ENCODE measurements around the gene CCDC83.
A peak's percentile ranks its signal among the peaks of the same experiment; 100 is the strongest.
"Not testable (repeated sequence)": the region's sequence is repeated elsewhere in the genome, so short reads cannot be mapped to it uniquely, and the experiment has no call there.

The CCDC83 gene

DNA sequence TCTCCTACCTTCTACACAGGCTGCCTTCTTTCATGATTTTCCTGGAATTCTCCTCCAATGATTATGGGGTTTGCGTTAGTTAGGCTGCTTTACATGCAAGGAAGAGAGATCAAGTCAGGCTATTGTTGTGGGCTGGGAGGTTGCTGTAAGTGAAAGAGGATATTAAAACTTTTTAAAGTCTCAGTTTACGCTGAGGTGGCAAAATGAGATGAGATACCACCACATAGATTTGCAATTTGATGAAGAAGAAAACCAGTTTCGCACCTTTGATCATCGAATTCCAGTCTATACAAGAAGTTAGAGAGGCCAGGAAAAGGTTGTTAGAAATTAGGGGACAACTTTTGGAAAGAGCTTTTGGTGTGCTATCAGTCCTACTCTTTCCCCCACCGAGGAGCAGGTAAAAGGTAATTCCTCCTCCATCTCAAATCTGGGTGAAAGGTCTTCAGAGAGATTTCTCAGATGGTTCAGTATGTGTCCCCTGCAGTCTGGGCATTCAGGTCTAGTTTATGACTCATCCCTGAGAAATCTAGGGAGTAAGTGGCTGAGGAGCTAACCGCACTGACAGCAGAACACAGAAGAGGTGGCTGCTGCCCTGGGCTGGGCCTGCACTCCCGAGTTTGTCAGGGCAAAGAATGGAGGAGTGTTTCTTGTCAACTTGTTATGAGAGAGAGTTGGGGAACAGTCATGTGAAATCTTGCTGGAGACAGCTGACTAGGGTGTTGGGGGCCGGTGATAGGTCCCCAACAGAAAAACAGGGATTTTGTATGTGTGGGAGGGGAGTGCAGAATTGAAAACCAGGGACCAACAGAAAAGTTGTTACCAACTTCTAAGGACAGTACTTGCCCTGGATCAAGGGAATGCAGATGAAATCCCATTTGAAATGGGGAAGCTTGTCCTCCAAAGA lies 34.7 kb downstream of the CCDC83 start:
- DNase-seq = no peak

DNA sequence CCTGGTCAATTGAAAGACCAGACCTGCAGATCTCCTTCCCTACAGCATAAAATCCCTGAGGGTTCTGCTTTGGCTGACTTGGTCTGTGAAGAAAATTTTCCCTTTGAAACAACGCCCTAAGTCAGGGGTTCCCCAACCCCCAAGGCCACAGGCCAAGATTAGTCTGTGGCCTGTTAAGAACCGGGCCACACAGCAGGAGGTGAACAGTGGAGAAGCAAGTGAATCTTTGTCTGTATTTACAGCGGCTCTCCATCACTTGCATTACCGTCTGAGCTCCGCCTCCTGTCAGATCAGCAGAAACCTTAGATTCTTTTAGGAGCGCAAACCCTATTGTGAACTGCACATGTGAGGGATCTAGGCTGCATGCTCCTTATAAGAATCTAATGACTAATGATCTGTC lies 38.2 kb downstream of the CCDC83 start:
- DNase-seq = no peak

DNA sequence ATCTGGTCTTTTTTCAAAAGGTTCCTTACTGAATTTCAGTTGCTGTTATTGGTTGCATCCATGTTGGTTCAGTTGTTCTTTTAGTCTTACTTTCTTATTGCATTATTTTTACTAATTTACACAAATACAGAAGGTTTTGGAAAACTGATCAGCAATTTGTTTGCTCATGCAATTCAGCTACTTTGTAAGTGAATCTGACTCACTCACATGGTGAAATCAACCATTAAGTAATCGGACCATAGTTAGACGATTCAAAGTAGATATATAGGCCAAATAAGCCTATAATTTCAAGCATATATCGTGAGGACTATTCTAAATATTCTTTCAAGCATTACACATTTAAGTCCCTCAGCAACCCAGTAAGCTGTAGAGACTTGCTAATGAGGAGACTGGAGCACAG lies 41.7 kb downstream of the CCDC83 start:
- no peak for DNase-seq

DNA sequence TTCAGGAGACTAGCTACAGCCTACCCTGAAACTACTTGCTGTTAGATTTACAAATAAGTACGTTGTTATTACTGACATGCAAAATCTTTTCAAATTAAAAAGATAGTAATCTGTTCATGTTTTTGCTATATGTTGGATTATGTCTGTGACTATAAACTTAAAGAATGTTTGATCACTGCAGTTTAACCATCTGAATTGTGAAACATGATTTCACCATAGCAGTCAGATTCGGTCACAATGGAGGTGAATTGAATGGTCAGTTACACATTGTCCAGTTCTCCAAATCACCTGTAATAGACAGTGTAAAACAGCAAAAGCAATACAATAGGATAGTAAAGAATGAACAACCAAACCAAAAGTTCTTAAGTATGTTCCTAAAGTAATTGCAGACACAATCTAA lies 43.3 kb downstream of the CCDC83 start:
- DNase-seq = no peak

DNA sequence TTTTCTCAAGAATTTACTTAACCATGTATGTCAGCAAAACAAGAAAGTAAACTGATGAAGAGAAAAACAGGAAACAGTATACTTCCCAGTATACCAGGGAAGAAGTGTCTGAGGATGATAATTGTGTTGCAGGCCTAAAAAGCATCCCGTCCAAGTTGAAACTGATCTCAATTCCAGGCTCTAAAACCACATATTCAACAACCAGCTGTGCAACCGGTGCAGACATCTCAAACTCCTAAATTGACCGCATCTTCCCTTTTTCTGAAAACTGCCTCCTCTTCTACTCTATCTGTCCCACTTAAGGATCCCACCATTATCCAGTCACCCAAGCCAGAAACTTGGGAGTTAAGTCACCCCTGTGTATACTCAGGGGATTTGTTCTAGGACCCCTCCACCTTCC lies 47.2 kb downstream of the CCDC83 start:
- DNase-seq = no peak

DNA sequence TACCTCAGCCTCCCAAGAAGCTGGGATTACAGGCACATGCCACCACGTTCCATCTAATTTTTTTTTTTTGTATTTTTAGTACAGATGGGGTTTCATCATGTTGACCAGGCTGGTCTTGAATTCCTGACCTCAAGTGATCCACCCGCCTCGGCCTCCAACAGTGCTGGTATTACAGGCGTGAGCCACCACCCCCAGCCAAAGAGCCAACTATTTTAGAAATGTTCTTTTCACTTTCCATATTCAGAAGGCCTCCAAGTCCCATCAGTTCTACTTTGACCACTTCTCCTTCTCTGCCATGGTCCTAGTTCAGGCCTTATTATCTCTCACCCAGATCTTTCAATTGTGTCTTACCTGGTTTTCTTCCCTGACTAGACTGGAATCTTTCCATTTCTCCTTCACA lies 48.2 kb downstream of the CCDC83 start:
- no peak for DNase-seq

DNA sequence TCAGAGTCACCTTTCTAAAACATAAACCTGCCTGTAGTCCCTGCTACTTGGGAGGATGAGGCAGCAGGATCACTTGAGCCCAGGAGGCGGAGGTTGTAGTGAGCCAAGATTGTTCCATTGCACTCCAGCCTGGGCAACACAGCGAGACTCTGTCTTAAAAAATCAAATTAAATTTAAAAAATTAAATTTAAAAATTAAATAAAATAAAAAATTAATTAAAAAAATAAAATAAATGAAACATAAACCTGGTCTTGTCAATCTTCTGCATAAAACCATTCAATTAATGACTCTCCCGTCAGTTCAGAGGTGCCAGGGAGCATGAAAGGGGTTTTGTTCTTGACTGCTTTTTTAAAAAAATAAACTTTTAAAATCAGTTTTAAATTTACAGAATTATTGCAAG lies 48.6 kb downstream of the CCDC83 start:
- no peak for DNase-seq

DNA sequence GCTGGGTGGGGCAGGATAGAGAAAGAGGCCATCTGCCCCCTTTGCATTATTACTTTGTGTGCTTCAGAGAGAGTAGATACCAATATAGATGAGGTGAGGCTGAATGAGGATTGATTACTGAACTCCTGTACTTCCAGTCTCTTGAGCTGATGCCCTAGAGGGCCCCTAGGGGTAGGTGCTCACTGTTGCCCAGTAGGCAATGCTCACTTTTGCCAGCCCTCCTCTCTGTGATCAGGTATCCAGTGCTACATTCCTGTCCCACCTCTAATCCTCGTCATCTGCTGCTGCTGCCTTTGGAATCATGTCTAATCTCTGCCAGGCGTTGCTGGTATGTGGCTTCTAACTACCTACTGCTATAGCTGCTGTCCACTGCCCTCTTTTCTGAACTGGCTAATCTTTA lies 57.2 kb downstream of the CCDC83 start:
- DNase-seq = no peak

DNA sequence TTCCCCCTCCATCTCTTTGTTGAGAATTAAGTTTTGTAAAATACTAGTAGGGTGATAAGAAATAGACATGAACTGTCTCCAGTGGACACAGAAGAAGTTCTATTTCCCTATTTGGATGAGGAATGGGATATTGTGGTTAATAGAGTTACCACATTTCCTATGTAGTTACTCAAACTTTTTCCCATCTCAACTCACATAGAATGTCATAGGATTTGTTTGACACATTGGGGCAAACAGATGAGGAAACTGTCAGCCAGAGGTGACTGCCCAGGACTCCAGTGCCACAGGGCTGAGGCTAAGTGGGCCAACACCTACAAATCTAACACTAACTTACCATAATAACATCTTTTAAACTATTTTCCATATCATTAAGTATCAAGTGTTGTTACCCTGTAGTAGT lies 58.3 kb downstream of the CCDC83 start:
- no peak for DNase-seq

DNA sequence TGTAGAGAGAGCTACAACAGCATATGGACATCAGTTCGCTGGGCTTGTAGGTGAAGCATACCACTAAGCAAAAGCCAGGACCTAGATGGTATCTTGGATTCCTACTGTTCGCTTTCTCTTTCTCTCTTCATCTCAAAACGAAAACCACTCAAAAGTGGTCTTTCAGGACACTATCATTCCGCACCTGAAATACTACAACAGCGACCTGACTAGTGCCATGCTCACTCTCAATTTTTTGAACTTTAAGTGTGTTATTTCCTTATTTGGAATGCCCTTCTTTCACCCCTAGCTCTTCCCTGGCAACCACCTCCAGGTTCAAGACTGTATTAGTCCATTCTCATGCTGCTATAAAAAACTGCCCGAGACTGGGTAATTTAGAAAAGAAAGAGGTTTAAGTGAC lies 59.2 kb downstream of the CCDC83 start:
- DNase-seq = no peak

DNA sequence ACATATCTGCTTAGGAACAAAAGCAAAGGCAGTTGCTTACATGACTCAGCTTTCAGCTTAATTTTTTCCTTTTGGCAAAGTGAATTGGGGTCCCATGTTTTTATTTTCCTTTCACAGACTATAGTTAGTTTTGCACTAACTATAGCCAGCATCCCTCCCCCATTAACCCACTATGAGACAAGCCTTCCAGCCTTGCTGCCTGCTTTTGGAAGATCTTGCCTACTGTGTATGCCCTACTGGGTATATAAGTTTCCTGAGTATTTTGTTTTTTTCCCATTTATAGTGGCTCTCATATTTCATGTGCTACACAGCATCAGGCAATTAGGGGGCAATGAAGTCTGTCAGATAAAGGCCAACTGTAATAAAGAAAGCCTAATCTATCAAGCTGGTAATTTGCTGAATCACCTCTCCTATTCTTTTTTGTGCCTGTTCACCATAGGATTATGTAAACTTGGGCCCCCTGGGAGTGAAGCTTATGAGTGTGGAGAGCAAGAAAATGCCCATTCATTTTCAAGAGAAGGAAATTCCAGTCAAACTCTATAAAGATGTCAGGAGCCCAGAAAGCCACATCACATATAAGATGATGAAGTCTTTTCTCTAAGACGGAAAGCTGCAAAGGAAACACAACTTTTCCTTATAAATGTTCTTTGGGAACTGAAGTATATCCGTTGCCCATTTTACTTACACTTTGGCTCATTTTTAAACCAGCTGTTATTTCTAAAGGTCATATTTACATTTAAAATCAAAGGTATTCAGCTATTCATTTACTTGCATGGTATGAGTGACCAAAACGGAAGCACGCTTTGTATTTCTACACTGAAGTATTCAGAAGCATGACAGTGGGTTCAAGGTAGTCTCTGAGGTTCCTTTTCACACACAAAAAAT lies 64.0 kb downstream of the CCDC83 start:
- no peak for DNase-seq

DNA sequence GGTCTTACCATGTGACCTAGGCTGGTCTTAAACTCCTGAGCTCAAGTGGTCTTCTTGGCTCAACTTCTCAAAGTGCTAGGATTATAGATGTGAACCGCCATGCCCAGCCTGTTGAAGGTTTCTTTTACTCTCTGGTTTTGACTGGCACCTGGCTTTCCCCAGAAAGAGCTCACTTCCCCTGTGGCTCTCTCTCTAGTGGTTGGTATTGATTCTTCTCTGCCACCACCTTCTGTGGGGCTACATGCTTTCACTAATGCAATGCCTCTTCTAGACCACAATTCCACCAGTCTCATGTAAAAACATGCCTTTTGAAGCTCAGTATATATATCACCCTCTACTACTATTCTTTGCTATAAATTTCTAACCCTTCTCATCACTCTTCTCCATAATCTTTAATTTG lies 67.2 kb downstream of the CCDC83 start:
- no peak for DNase-seq

DNA sequence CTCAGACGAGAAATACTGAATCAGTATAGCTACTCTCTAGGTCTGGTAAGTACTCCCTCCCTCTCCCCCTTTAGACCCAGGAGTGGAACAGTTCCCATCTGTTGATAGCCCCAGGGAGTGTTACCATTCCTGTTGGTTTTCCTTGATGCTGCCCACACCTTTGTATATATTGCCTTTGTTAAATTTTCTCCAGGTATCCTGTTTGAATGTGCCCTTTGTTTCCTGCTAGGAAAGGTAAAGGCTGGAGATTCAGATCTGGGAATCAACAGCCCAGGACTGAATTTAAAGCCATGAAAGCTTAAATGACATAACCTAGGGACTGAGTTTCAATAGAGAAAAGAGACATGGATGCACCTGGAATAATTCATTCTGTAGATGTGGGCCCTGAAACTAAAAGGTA lies 68.3 kb downstream of the CCDC83 start:
- DNase-seq = no peak

DNA sequence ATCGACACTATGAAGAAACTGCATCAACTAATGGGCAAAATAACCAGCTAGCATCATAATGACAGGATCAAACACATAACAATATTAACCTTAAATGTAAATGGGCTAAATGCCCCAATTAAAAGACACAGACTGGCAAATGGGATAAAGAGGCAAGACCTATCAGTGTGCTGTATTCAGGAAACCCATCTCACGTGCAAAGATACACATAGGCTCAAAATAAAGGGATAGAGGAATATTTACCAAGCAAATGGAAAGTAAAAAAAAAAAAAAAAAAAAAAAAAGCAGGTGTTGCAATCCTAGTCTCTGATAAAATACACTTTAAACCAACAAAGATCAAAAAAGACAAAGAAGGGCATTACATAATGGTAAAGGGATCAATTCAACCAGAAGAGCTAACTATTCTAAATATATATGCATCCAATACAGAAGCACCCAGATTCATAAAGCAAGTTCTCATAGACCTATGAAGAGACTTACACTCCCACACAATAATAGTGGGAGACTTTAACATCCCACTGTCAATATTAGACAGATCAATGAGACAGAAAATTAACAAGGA lies 71.6 kb downstream of the CCDC83 start:
- not testable (repeated sequence) for DNase-seq

DNA sequence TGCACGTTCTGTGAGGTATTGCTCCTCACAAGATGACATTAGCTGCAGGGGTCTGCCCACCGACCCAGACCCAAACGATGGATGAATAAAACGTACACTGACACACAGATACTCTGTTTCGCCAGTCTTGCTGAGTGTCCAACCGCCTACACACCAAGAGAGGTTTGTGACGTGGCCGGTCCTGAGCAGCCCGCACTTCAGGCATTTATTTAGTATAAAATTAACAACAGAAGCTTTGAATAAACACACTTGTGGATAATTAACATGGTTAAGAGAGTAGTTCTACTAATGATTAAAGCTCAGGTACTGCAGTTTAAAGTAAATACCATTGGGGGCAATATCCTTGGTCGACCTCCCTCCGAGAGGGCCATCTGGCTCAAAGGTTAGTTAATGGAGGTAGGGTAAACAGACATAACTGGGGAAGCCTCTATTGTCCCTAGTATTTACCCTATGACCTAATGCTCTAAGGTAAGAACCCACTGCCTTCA lies 75.7 kb downstream of the CCDC83 start:
- no peak for DNase-seq

DNA sequence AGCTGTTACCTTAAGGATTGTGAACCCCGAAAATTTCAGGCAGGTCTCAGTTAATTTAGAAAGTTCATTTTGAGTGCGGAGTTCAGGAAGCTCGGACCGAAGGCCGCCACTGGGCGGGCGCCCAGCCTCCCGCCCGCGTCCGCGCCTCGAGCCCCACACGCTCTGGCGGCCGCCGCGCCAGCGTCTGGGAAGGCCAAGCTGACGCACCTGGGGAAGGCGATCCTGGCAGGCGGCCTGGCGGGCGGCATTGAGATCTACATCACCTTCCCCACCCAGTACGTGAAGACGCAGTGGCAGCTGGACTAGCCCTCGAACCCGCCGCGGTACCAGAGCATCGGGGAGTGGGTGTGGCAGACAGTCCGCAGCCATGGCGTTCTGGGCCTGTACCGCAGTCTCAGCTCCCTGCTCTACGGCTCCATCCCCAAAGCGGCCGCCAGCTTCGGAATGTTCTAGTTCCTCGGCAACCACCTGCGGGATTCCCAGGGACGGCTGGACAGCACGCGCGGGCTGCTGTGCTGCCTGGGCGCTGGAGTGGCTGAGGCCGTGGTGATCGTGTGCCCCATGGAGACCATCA lies 79.5 kb downstream of the CCDC83 start:
- no peak for DNase-seq

DNA sequence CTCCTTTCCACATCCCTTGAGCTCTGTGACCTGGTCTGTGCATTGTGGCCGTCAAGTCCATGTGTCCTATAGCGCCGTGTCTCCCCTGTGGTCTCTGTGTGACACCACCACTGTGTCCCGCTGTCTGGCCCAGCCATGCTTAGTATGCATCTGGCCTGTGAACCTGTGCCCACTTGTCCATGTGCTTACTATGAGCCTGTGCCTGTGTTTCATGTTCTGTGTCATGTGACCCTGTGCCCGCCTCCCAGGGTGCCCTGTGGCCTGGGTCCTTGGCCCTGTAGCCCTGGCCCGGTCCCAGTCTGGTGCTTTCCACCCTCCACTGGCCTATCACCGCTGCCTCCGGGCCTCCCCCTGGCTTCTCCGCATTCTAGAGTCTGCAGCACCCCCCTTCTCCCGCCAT lies 80.6 kb downstream of the CCDC83 start:
- no peak for DNase-seq

DNA sequence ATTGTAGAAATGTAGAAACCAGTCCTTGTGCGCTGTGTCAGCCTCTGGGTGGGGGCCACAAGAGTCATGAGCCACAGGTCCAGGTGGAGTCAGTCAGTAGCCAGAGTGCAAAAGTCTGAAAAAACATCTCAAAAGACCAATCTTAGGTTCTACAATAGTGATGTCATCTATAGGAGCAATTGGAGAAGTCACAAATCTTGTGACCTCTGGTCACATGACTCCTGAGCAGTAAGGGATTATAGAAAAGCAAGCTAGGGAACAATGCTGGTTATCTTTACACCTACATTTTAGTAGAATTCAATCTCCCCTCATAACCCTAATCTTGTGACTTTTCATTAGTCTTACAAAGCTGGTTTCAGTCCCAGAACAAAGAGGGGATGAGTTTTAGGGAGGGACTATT lies 82.7 kb downstream of the CCDC83 start:
- DNase-seq = no peak

DNA sequence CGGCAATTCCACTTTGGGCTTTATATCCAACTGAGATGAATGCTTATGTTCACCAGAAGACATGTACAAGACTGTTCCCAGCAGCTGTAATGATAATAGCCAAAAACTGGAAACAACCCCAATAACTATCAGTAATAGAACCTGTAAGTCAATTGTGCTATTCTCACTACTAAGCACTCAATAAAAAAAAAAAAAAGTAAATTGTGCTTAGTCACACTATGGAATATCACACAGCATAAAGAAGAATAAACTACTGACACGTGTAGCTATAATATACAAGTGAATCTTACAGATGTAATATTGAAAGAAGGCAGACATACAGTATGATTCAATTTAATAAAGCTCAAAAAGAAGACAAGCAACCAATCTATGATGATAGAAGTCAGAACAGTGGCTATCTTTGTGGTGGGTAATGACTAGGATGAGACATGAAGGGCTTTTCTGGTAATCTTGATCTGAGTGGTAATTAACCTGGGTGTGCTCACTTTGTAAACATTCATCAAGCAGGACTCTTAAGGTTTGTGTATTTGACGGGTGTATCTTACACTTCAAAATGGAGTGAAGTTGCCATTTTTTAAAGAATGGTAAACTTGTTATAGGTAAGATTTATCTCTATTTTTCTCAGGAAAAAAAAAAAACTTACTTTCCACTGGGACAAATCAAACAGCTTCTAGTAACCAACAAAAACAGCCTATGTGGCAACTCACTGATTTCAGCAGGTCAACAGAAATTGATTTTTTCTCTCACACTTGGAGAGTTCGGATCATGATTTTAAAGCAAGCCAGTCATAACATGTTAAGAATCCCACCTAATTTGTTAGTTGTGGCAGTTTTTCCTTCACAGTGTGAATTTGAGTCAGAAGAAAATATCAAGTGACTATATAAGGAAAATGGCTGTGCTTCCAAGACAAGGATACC lies 84.2 kb downstream of the CCDC83 start:
- no peak for DNase-seq

DNA sequence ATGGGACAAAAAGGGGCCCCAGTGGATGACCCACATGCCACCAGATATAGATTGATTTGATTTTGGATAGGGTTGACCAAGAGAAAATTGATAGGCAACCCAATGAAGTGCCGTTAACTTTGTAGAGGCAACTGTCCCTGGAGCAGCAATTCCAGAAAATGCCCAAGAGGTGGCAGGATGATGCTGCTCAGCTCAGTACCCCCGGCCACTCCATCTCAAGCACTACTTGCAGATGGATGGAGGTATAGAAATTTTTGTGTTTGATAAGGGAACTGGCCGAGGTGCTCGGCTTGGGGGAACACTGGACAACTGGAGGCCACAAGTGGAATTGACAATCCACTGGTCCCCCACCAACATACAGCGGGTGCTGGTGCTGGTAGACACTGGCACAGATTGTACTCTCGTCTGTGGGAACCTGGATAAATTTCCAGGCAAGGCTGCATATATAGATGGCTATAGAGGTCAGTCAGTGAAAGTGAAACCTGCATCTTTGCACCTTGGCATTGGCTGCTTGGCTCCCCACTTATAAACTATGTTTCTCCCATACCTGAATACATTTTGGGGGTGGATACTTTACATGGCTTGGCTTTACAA lies 86.3 kb downstream of the CCDC83 start:
- peak; percentile 54 for DNase-seq

DNA sequence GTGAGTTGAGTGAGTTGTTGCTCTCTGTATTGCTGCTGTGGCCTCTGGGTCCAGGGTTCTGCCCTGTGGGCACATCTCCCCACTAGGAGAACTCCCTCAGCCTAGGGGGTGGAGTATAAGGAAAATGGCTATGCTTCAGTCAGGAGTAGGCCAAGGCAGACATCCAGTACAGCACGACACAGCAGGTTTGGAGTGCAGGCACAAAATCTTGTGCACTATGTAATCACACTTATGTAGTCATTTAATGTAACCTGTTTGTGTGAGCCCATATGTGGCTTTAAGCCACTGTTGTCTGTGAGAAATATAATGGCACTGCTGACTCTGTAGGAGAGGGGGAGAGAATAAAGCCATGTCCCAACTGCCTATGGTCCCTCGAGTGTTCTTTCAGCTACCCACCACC lies 90.1 kb downstream of the CCDC83 start:
- no peak for DNase-seq

DNA sequence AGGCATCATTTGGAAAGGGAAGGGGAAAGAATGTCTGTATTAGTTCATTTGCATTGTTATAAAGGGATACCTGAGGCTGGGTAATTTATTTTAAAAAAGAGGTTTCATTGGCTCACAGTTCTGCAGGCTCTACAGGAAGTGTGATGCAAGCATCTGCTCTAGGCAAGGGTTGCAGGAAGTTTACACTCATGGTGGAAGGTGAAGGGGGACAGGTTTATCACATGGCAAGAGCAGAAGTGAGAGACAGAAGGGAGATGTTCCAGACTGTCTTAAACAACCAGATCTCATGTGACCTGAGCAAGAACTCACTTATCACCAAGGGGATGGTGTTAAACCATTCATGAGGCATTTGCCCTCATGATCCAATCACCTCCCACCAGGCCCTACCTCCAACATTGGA lies 90.6 kb downstream of the CCDC83 start:
- no peak for DNase-seq
